ENCODE results near the gene ABCC5.

Gene ABCC5

GRCh38 chr3:183922421-183922820 is 95.3 kb downstream of the ABCC5 start:
- DNase-seq (ENCODE audit: low read depth) = no peak

GRCh38 chr3:183921096-183921495 is 96.6 kb downstream of the ABCC5 start:
- no peak for DNase-seq (ENCODE audit: low read depth)

GRCh38 chr3:183920416-183920815 is 97.3 kb downstream of the ABCC5 start:
- no peak for DNase-seq (ENCODE audit: low read depth)

GRCh38 chr3:183918178-183918577 is 99.5 kb downstream of the ABCC5 start:
- no peak for DNase-seq (ENCODE audit: low read depth)

- DNase-seq (ENCODE audit: low read depth) = no peak
Measured at GRCh38 chr3:183917776-183918175, 99.9 kb downstream of the ABCC5 start.

GRCh38 chr3:183914856-183915255 is 102.8 kb downstream of the ABCC5 start:
- DNase-seq (ENCODE audit: low read depth) = no peak

GRCh38 chr3:183913580-183913920 is 104.1 kb downstream of the ABCC5 start:
- DNase-seq (ENCODE audit: low read depth) = no peak

GRCh38 chr3:183912895-183913579 is 104.6 kb downstream of the ABCC5 start:
- no peak for DNase-seq (ENCODE audit: low read depth)

GRCh38 chr3:183911763-183912506 is 105.7 kb downstream of the ABCC5 start:
- DNase-seq (ENCODE audit: low read depth) = no peak

GRCh38 chr3:183911087-183911486 is 106.6 kb downstream of the ABCC5 start:
- no peak for DNase-seq (ENCODE audit: low read depth)

- no peak for DNase-seq (ENCODE audit: low read depth)
Measured at GRCh38 chr3:183909030-183909600, 108.6 kb downstream of the ABCC5 start.

- no peak for DNase-seq (ENCODE audit: low read depth)
Measured at GRCh38 chr3:183907911-183908331, 109.8 kb downstream of the ABCC5 start.

- no peak for DNase-seq (ENCODE audit: low read depth)
Measured at GRCh38 chr3:183907176-183907575, 110.5 kb downstream of the ABCC5 start.

GRCh38 chr3:183906234-183906921 is 111.3 kb downstream of the ABCC5 start:
- DNase-seq (ENCODE audit: low read depth) = no peak

- DNase-seq (ENCODE audit: low read depth) = no peak
Measured at GRCh38 chr3:183904833-183905780, 112.6 kb downstream of the ABCC5 start.

GRCh38 chr3:183898028-183898431 is 119.7 kb downstream of the ABCC5 start:
- no peak for DNase-seq (ENCODE audit: low read depth)

GRCh38 chr3:183897606-183898005 is 120.1 kb downstream of the ABCC5 start:
- no peak for DNase-seq (ENCODE audit: low read depth)

- no peak for DNase-seq (ENCODE audit: low read depth)
Measured at GRCh38 chr3:183896610-183897009, 121.1 kb downstream of the ABCC5 start.

- no peak for DNase-seq (ENCODE audit: low read depth)
Measured at GRCh38 chr3:183896184-183896583, 121.5 kb downstream of the ABCC5 start.

- no peak for DNase-seq (ENCODE audit: low read depth)
Measured at GRCh38 chr3:183895774-183896173, 121.9 kb downstream of the ABCC5 start.

- DNase-seq (ENCODE audit: low read depth) = peak; percentile 13
Measured at GRCh38 chr3:183895296-183895695, 122.4 kb downstream of the ABCC5 start.

All from activated T-cell treated with anti-CD3 and anti-CD28 coated beads for 24 hours (primary cell).